ENCODE measurements around the gene DPP6. TPM values are rescaled to one million over a fixed set of nuclear protein-coding genes. Genes with fewer than 3 reads are reported as not detected.

Gene DPP6
- total RNA-seq, 2 experiments from 2014 or later = not detected

GRCh38 chr7:154841731-154842331 lies 789.6 kb downstream of the DPP6 start:
- Histone ChIP-seq H4K20me1 (ENCODE audit: insufficient read depth, low read length) (no peaks in the 10 kb centered on the region), H3K4me1 (ENCODE audit: insufficient read depth, low read length, poor library complexity, severe bottlenecking) (peaks cover 14% of the 10 kb centered on the region), H3K79me2 (ENCODE audit: insufficient read depth, low read depth, low read length) (no peaks in the 10 kb centered on the region), H3K36me3 (ENCODE audit: insufficient read depth, low read length) (no peaks in the 10 kb centered on the region), H2AFZ (ENCODE audit: low read length) (no peak overlapping the region), H3K9me3 (ENCODE audit: low read length) (no peaks in the 10 kb centered on the region), H3K9me2 (ENCODE audit: insufficient read depth, low read length) (no peaks in the 10 kb centered on the region), H3K4me3 (ENCODE audit: low read depth, low read length, poor library complexity, severe bottlenecking) (no peak overlapping the region), H3K27ac (ENCODE audit: low read depth, low read length, poor library complexity, severe bottlenecking) (no peak overlapping the region), H3K4me2 (ENCODE audit: low read length) (no peak overlapping the region)
- intact Hi-C loops (cut with micrococcal nuclease; ENCODE audit: unreplicated experiment) = no loop called here
- ChIA-PET POLR2A (interaction anchor here (0.6 kb wide), 1 partner anchor 34 kb away, joined by 3 read pairs; no protein-coding TSS in a partner anchor), CTCF (ENCODE audit: unreplicated experiment) (no interaction called here)
- no TSS peak for BruUV-seq (replicated peaks)
- no peak for DNase-seq (ENCODE audit: low spot score)
- TF ChIP-seq EZH2phosphoT487 (IDR thresholded peaks at IDR 0.05; ENCODE audit: borderline replicate concordance, low read depth, low read length) (no peak), CTCF (conservative IDR thresholded peaks at IDR 0.05; ENCODE audit: low read length) (no peak)

- intact Hi-C loops (cut with micrococcal nuclease; ENCODE audit: unreplicated experiment) = no loop called here
- H3K4me2 ChIP-seq (ENCODE audit: low read length) = no peak overlapping the region
These were observed 790.4 kb downstream of the DPP6 start for GRCh38 chr7:154842591-154842990.

More at GRCh38 chr7:154842591-154842990, 790.4 kb downstream of the DPP6 start:
- ChIA-PET CTCF (ENCODE audit: unreplicated experiment) (no interaction called here), POLR2A (interaction anchor here (0.6 kb wide), 1 partner anchor 34 kb away, joined by 3 read pairs; no protein-coding TSS in a partner anchor)
- no peak overlapping the region for H2AFZ ChIP-seq (ENCODE audit: low read length)
- H3K36me3 ChIP-seq (ENCODE audit: insufficient read depth, low read length) = no peaks in the 10 kb centered on the region
- H3K9me2 ChIP-seq (ENCODE audit: insufficient read depth, low read length) = no peaks in the 10 kb centered on the region
- no peak overlapping the region for H3K27ac ChIP-seq (ENCODE audit: low read depth, low read length, poor library complexity, severe bottlenecking)
- TF ChIP-seq EZH2phosphoT487 (IDR thresholded peaks at IDR 0.05; ENCODE audit: borderline replicate concordance, low read depth, low read length) (no peak), CTCF (conservative IDR thresholded peaks at IDR 0.05; ENCODE audit: low read length) (no peak)
- H3K4me3 ChIP-seq (ENCODE audit: low read depth, low read length, poor library complexity, severe bottlenecking) = no peak overlapping the region
- no peaks in the 10 kb centered on the region for H3K79me2 ChIP-seq (ENCODE audit: insufficient read depth, low read depth, low read length)
- peaks cover 6% of the 10 kb centered on the region for H3K4me1 ChIP-seq (ENCODE audit: insufficient read depth, low read length, poor library complexity, severe bottlenecking)
- DNase-seq (ENCODE audit: low spot score) = no peak
- H3K9me3 ChIP-seq (ENCODE audit: low read length) = no peaks in the 10 kb centered on the region
- no TSS peak for BruUV-seq (replicated peaks)
- no peaks in the 10 kb centered on the region for H4K20me1 ChIP-seq (ENCODE audit: insufficient read depth, low read length)
